ENCODE measurements around the gene SIVA1.

The SIVA1 gene

DNA sequence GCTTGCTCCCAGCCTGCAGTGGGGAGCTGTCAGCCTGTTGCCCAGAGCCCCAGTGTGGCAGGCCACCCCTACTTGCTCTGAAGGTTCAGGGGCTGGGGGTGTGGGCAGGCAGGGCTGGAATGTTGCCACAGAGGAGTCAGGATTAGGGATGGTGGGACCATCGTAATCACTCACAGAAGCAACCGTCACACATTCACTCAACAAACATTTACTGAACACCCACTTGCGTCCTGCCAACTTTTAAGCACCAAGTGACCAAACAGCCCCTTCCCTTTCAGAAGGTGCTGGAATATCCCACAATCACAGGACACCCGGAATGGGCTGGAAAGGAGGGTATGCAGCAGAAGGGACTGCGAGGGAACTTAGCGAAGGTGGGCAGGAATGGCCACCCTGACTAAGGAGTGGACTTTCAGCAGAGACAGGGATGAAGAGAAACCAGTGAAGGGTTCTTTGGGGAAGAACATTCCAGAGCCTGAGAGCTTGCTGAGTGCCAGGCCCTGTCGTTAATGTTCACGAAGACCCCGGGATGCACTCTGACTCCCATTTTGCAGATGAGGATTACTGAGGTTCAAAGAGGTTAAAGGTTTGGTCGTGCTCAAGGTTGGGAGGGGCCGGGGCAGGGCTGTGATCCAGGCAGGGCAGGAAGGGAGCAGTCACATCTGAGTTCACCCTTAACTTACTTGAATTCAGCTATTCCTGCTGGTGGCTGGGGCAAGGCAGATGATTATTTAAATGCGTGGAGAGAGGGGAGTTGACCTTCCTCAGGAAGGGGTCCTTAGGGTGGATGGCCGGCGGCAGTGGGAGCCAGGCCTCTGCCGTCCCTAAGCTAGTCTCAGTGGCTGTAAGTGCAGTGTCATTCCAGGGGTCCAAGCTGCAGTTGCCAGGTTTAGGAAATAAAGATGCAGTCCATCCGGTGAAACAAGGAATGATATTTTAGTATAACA is 45.6 kb downstream of the SIVA1 start:
- DNase-seq = no peak

DNA sequence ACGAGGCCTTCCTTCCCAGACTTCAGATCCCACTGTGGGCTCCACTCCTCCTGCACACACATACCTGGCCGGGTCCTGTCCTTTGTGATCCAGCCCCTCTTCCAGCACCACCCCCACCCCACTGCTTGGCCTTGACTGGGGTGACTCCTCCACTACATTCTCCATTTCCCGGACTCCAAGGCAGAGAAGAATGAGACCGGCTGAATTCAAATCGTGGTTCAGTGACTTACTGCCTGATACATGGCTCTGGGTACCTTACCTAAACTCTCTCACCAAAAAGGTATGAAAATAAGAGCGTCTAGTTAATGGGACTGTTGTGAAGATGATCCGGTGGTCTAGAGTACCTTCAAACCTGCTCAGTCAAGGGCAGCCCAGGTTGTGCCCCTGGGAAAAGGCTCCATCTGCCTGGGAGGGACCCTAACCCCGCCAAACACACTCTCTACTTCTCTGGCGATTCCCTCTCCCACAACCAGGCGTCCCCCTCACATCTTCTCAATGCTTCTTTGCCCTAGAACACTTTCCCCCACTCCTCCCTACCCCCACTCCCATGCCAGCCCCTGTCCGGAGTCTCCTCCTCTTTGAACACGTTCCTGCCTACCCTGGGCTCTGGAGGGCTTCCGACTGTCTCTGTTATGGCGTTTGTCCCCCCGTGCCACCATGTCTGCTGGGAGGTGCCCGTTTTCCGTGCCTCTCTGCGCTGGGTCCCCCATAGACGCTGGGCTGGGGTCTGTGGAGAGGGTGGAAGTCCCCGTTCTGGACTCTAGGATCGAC is 46.5 kb downstream of the SIVA1 start:
- peak; percentile 66 for DNase-seq

DNA sequence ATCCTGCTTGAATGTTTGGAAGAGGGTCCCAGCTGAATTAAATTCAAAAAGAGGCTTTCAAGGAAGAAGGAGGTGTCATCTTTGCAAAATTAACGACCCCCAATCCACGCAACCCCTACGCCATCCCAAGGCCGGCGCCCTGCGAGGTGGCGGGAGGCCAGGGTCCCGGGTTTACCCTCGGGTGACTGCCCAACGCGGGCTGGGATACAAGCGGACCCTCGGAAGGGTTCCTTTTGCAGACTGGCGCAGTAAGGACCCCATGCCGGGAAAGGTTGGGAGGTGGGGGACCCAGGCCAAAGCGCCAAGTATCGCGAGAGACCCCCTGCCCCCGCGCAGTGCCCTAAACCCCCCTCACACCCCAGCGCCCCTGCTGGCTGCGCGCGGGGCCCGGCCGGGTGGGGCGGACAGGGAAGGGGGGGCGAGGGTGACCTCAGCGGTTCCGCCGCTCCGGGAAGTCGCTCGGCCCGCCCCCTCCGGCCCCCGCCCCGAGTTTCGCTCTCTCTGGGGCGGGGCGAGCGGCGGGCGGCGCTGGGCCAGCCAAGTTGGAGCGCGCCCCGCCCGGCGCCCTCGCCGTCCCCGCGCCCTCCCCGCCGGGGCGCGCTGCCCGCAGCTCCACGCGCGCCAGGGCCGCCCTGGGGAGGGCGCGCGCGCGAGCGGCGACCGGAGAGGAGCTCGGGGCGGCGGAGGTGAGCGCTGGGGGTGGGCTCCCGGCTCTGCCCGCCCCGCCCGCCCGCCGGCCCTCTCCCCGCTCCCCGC is 47.2 kb downstream of the SIVA1 start:
- peak; percentile 89 for DNase-seq

DNA sequence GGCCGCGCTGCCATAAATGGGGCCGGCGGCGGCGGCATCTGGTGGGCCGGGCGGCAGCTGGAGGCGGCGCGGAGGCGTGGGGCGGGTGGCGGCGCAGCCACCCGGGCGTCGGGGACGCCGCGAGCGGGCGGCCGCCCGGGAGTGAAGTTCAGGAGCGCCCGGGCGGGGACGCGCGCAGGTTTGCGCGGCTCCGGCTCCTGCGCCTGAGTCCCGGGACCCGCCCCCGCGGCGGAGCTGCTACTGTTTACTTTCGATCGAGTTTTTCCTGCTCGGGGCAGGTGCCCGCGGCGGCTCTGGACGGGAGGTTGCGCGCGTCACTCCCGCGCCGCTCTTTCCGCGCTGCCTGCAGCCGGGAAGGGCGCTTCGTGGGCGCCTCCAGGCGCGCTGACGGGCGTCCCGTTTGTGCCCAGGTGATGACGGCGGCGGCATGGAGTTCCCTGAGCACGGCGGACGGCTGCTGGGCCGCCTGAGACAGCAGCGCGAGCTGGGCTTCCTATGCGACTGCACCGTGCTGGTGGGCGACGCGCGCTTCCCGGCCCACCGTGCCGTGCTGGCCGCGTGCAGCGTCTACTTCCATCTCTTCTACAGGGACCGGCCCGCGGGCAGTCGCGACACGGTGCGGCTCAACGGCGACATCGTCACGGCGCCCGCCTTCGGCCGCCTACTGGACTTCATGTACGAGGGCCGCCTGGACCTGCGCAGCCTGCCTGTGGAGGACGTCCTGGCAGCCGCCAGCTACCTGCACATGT is 48.0 kb downstream of the SIVA1 start, which contains the start of gene ZBTB42:
Gene ZBTB42 (plus strand): TSS at position 331 of the 749 bp plus-strand sequence. CDS start 97 bp downstream, at position 428.
- DNase-seq = no peak

DNA sequence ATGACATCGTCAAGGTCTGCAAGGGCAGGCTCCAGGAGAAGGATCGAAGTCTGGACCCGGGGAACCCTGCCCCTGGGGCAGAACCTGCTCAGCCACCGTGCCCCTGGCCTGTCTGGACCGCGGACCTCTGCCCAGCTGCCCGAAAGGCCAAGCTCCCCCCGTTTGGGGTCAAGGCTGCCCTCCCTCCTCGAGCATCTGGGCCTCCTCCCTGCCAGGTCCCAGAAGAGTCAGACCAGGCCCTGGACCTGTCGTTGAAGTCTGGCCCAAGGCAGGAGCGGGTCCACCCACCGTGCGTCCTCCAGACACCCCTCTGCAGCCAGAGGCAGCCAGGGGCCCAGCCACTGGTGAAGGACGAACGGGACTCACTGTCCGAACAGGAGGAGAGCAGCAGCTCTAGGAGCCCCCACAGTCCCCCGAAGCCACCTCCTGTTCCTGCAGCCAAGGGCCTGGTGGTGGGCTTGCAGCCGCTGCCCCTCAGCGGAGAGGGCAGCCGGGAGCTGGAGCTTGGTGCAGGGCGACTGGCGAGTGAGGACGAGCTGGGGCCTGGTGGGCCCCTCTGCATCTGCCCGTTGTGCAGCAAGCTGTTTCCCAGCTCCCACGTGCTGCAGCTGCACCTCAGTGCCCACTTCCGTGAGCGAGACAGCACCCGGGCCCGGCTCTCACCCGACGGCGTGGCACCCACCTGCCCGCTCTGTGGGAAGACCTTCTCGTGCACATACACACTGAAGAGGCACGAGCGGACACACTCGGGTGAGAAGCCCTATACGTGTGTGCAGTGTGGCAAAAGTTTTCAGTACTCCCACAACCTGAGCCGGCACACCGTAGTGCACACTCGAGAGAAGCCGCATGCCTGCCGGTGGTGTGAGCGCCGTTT is 48.8 kb downstream of the SIVA1 start:
- DNase-seq = no peak

DNA sequence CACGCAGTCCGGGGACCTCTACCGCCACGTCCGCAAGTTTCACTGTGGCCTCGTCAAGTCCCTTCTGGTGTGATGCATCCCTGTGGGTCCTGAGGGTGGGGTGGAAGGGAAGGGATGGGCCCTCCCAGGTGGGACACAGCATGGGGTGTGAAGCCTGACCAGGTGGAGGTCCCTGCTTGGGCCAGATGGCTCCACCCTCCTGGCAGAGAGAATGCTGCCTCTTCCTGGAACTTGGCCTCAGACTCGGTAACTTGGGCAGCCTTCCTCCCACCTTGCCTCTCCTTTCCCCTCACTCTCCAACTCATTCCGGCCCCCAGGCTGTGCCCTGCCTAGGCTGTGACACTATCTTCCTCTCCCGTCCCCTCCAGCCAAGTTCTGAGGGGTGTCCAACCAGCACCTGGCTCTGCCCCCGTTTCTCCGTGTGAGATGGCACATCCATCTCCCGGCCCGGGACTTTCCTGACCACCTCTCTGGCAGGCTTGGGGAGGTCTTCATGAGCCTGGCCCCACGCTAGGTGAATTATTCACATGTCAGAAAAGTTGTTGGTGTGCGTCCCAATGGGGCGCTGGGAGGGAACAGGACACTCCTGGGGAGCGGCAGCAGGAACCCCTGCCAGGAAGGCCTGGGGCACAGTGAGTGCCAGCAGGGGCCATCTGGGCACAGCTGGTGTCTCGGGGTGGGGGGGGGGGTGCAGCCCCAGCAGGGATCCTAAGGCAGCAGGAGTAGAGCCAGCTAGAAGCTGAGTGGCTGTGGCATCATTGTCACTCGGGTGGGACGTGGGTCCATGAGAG is 49.6 kb downstream of the SIVA1 start:
- no peak for DNase-seq

DNA sequence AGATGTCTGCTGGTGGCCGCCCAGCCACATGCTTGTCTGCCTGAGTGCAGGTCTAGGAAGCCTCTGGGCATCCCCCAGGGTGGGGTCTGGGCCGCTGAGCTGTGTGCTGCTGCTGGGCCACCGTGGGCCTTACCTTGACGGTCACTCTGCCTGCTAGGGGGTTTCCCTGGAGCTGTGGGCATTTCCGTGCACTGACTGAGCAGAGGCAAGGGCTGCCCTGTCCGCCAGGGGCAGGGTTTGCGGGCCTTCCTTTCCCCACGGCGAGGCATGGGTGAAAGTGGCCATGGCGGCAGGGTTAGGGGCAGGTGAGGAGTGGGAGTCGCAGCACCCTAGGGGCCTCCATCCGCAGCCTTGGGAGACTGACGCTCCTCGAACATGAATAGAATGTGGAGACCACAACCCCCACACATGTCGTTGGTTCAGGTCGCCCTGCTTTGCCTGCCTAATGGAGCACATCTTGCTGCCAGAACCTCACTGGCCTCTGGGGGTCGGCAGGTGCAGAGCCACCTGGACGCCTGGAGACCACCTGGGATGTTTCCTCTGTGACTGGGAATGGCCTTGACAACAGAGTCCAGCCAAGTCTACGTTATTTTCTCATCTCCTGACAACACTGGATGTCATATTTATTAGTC is 50.4 kb downstream of the SIVA1 start:
- DNase-seq = no peak

DNA sequence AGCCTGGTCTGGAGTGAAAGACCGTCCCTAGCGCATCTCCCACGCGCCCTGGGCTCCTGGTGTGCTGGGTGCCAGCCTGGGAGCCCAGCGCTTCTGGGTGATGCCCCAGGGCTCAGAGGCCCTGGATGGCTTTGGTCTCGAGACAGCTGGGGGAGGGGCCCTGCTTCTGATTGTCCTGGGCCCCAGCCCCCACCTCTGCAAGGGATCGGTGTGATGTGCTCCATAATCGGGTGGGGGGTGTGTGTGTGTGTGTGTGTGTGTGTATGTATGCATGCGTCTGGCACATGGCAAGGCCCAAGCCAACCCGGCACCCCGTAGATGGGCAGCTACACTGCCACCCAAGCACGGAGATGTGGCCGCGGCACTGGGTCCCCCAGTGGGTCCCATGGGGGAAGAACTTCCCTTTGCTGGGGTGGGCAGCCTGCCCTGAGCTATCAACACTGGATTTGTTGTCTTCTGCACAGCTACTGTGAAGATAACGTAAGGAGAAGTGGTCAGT is 51.0 kb downstream of the SIVA1 start:
- DNase-seq = peak; percentile 26

DNA sequence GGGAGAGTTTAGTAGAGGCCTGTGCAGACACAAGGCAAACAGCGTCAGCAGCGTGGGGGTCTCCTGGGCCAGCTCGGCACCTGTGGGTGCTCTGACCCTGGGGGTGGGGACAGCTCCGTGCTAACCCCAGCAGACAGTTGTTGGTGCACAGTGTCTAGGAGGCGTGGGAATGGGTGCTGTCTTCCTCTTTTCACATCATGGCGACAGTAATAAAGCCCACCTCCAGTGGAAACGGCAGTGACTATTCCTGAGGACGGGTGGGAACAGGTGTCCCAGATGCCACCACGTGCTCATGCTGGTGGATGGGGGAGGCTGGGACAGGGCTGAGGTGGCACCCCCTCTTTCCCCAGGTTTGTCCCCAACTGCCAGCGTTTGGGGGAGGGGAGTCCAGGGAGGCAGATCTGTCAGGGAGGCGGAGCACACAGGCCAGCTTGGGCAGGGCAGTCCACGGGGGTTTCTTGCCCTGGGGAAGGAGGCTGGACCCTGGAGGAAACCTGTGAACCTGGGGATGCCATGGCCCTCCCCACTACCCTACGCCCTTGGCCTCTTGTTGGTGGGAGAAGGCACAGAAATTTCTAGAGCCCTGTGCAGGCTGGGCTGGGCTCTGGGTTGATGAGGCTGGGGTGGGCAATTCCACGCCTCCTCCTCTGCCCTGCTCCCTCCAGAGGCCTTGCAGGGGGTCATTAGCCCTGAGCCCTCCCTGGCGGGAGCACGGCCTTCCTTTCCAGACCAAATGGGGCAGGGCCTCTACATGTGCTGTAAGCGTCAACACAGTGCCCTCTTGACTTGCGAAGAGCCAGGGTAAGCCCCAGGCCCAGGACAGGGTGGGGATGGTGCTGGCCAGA is 51.8 kb downstream of the SIVA1 start:
- no peak for DNase-seq

DNA sequence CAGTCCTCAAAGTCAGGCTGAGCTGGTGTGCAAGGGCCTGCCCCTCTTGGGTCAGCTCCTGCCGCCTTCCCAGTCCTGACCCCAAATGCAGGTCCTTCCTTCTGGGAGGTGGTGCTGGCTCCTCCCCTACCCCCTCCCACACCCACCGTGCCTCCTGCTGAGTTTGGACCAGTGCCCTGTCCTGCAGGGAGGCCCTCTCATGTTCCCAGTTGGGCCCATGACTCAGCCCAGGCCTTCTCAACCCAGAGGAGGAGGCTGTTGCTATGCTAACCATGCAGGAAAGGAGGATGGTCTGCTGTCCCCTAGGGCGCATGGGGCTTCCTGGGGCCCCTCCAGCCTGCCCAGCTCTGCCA is 52.4 kb downstream of the SIVA1 start:
- DNase-seq = peak; percentile 96

DNA sequence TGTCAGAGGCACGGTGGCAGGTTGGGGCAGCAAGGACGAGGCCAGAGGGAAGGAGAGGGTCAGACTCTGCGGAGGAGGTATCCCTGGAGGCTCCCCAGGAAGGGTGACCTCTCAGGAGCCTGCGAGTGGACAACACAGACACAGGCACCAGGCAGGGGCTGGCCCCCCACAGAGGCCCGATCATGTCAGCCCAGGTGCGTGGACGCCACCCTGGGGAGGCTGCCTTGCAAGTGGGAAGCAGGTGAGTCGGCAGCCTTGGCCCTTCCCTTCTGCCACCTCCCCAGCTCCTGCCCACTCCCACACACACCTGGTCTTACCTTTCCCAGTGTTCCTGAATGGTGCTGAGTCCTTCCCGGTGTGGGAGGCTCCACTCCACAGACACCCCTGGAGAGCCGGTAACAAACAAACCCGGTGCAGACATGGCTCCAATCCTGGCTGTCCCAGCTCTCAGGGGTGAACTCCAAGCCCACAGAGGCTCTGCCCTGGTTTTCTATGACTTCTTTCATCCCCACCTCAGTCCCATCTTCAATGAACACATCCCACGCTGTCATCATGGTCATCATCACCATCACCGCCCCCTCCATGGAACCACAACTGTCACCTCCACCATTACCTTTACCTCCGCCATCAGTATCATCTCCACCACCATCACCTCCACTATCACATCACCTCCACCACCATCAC is 53.1 kb downstream of the SIVA1 start:
- no peak for DNase-seq

DNA sequence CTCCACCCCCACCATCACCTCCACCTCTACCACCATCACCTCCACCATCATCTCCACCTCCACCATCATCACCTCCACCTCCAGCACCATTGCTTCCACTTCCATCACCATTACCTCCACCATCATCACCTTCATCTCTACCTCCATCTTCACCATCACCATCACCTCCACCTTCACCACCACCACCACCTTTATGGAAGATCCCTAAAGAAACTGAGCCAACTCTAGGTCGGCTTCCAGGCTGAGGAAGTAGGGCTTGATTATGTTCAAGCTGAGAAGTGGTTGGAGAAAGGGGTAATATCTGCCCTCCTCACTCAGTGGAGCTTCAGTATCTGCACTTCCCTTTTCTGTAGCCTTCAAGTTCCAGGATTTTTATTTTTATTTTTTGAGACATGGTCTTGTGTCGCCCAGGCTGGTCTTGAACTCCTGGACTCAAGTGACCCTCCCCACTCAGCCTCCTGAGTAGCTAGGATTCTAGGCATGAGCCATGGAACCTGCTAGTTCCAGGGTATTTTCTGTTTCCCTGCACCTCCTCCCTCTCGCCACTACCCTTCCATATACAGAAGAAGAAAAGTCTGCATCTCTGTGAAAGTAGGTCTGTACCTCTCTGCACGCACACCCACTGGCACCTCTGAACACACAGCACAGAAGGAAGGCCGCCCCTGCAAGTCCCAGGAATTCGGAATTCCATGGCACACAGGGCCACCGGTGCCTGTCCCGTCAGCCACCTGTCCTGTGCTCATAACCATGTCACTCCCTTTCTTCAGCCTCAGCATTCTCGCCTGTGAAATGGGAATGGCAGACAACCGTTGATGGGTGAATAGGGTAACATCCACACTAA is 53.9 kb downstream of the SIVA1 start:
- DNase-seq = no peak

DNA sequence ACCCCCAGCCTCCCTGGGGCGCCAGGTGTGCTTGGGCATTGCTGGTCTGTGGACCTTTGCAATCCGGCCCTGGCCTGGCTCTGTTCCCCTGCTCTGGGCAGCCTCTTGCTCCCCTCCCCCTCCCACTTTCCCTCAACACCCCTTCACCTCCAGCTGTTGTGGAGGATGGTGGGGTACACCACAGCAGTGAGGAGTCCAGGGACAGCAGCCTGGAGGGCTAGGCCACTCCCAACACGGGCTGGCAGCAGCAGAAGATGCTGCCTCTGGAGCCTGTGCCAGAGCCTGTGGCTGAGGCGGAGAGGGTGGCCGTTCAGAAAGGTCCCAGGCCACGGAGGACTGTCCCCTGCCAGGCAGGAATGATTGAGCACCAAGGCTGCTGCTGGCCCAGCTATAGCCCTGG is 55.5 kb downstream of the SIVA1 start:
- DNase-seq = no peak

Data from fibroblast of skin of scalp (primary cell).